Astrocyte (in vitro differentiated cells and primary cell): ENCODE data around the gene ABCA12. TPM values are rescaled to one million over a fixed set of nuclear protein-coding genes. Genes with fewer than 3 reads are reported as not detected.

Source experiments
- DNase-seq: peaks from one replicate; pipeline ENCODE4 v3.0.0-alpha.2; 2010; ENCODE audit warnings: low read depth
- FAIRE-seq: peaks from 2 replicates; lab custom pipeline; 2011; peaks lifted over from hg19 to GRCh38; lab: Jason Lieb, UNC
- H2AFZ ChIP-seq: 2 replicates; pipeline ENCODE4 v1.6.0; 2012; ENCODE audit warnings: low read depth, low read length, inconsistent platforms
- H3K27ac ChIP-seq: 2 replicates; pipeline ENCODE4 v1.5.1; 2011; ENCODE audit warnings: low read depth, low read length, inconsistent platforms
- H3K27me3 ChIP-seq: 2 replicates; pipeline ENCODE4 v1.6.0; 2011; ENCODE audit warnings: low read length, inconsistent platforms; ENCODE audit not compliant: insufficient read depth
- H3K36me3 ChIP-seq: 2 replicates; pipeline ENCODE4 v1.5.1; 2011; ENCODE audit warnings: low read length, inconsistent platforms; ENCODE audit not compliant: insufficient read depth
- H3K4me1 ChIP-seq: 2 replicates; pipeline ENCODE4 v1.5.1; 2011; ENCODE audit warnings: low read length, inconsistent platforms; ENCODE audit not compliant: insufficient read depth
- H3K4me2 ChIP-seq: 2 replicates; pipeline ENCODE4 v1.6.0; 2012; ENCODE audit warnings: low read length, inconsistent platforms
- H3K4me3 ChIP-seq: 2 replicates; pipeline ENCODE4 v1.5.1; 2011; ENCODE audit warnings: low read depth, mild to moderate bottlenecking, low read length, inconsistent platforms; ENCODE audit not compliant: insufficient read depth
- H3K79me2 ChIP-seq: 2 replicates; pipeline ENCODE4 v1.6.0; 2012; ENCODE audit warnings: mild to moderate bottlenecking, low read length, inconsistent platforms; ENCODE audit not compliant: insufficient read depth
- H3K9ac ChIP-seq: 2 replicates; pipeline ENCODE4 v1.6.0; 2012; ENCODE audit warnings: mild to moderate bottlenecking, low read length, inconsistent platforms
- H3K9me3 ChIP-seq: 2 replicates; pipeline ENCODE4 v1.5.1; 2012; ENCODE audit warnings: low read depth, mild to moderate bottlenecking, low read length, inconsistent platforms; ENCODE audit not compliant: insufficient read depth
- H4K20me1 ChIP-seq: 2 replicates; pipeline ENCODE4 v1.6.0; 2012; ENCODE audit warnings: low read length, inconsistent platforms; ENCODE audit not compliant: insufficient read depth
- H3K27ac Mint-ChIP-seq: one replicate; pipeline ENCODE4 v1.8.0; 2021; ENCODE audit warnings: mild to moderate bottlenecking, mixed read lengths; ENCODE audit not compliant: unreplicated experiment
- H3K27me3 Mint-ChIP-seq: one replicate; pipeline ENCODE4 v1.8.0; 2021; ENCODE audit warnings: low read depth, mixed read lengths; ENCODE audit not compliant: unreplicated experiment
- H3K36me3 Mint-ChIP-seq: one replicate; pipeline ENCODE4 v1.8.0; 2021; ENCODE audit warnings: low read depth, mixed read lengths; ENCODE audit not compliant: unreplicated experiment
- H3K4me1 Mint-ChIP-seq: one replicate; pipeline ENCODE4 v1.8.0; 2021; ENCODE audit warnings: low read depth, mixed read lengths; ENCODE audit not compliant: unreplicated experiment
- H3K4me3 Mint-ChIP-seq: one replicate; pipeline ENCODE4 v1.8.0; 2021; ENCODE audit warnings: mild to moderate bottlenecking, moderate library complexity, mixed read lengths; ENCODE audit not compliant: unreplicated experiment
- H3K9me3 Mint-ChIP-seq: one replicate; pipeline ENCODE4 v1.8.0; 2021; ENCODE audit warnings: mild to moderate bottlenecking, mixed read lengths; ENCODE audit not compliant: unreplicated experiment
- EZH2 ChIP-seq: IDR thresholded peaks from 2 replicates; pipeline ENCODE4 v1.6.1; 2012; ENCODE audit warnings: mild to moderate bottlenecking, low read length, inconsistent platforms; ENCODE audit not compliant: insufficient read depth
- total RNA-seq: library from RNA; stranded (reverse); gene quantifications from 2 replicates; pipeline ENCODE4 v1.2.1, GENCODE V29; 2021
- TF ChIP-seq, protein P1 (sequence below): IDR thresholded peaks from 2 replicates; pipeline ENCODE4 v1.5.1; 2011; ENCODE audit warnings: low read depth, mild to moderate bottlenecking, inconsistent platforms, low read length, moderate library complexity; ENCODE audit not compliant: insufficient read depth

ABCA12 gene
- total RNA-seq, 1 donor from 2014 or later: 4.4 TPM

DNA sequence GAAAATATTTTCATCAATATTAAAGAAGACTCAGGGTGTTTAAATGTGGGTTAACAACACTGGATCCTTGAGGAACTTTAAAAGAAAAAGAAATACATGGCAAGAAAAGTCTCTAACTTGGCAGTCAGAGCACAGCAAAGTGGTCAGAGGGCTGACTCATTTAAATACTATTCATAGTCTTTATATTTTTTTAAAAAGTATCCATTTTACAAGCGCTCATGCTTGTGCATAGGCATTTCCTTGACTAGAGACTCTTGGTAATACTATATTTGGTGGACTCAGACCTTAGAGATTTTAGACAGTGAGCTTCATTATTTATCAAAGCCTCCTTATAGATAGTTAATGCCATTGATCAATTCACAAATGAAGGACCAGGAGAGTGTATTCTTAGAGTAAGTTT, 110.2 kb downstream of the ABCA12 start:
- Mint-ChIP-seq H3K4me1 (peaks cover 13% of the 10 kb centered on the region), H3K4me3 (peak overlapping the region; percentile 69), H3K9me3 (no peaks in the 10 kb centered on the region), H3K27ac (peak overlapping the region; percentile 100), H3K27me3 (no peaks in the 10 kb centered on the region), H3K36me3 (no peaks in the 10 kb centered on the region)
- Histone ChIP-seq H3K79me2 (no peaks in the 10 kb centered on the region), H3K9ac (no peak overlapping the region), H3K27me3 (no peaks in the 10 kb centered on the region), H3K27ac (peak overlapping the region; percentile 58), H3K4me1 (no peaks in the 10 kb centered on the region), H4K20me1 (no peaks in the 10 kb centered on the region), H2AFZ (no peak overlapping the region), H3K9me3 (no peaks in the 10 kb centered on the region), H3K4me3 (no peak overlapping the region), H3K4me2 (peak overlapping the region; percentile 26), H3K36me3 (no peaks in the 10 kb centered on the region)
- FAIRE-seq (no peak), DNase-seq (peak; percentile 73)
- TF ChIP-seq EZH2: no peak
- TF ChIP-seq, protein P1, sequence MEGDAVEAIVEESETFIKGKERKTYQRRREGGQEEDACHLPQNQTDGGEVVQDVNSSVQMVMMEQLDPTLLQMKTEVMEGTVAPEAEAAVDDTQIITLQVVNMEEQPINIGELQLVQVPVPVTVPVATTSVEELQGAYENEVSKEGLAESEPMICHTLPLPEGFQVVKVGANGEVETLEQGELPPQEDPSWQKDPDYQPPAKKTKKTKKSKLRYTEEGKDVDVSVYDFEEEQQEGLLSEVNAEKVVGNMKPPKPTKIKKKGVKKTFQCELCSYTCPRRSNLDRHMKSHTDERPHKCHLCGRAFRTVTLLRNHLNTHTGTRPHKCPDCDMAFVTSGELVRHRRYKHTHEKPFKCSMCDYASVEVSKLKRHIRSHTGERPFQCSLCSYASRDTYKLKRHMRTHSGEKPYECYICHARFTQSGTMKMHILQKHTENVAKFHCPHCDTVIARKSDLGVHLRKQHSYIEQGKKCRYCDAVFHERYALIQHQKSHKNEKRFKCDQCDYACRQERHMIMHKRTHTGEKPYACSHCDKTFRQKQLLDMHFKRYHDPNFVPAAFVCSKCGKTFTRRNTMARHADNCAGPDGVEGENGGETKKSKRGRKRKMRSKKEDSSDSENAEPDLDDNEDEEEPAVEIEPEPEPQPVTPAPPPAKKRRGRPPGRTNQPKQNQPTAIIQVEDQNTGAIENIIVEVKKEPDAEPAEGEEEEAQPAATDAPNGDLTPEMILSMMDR: no peak

DNA sequence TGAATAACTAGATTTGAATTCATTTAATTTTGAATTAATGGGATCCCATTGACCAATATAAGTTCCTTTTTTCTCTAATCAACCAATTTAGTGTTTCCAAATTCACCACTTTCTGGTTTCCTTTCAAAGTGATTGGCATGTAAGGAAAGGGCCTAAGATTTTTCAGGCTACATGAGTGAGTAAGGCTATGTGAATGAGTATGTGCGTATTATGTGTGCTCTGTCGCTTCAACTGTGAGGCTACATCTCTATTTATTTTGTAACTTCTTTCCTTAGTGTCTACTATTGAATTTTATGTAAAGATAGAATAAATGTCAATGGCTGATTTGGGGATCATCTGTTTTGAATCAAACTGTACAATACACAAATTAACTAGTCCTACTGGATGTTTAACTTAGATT, 110.6 kb downstream of the ABCA12 start:
- peak overlapping the region; percentile 100 for H3K27ac Mint-ChIP-seq
- Histone ChIP-seq H2AFZ (no peak overlapping the region), H3K27ac (peak overlapping the region; percentile 58)

DNA sequence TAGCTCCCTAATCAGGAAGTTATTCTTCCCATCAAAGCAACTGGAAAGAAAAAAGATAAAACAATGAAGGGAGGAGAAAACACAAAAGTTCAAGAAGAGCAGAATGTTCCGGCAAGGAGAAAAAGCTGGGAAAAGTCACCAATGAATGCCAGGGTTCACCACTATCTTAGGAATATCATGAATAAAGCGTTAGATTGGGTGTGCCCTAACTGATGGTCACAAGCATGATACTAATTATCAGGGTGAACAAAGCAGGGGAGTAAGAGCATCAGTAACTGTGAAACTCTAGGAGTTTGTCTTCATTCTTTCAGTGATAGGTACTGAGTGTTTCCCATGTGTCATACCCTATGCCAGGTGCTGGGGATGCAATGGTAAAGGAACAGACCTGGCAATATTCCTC, 115.5 kb downstream of the ABCA12 start:
- Mint-ChIP-seq H3K9me3 (no peaks in the 10 kb centered on the region), H3K27ac (no peak overlapping the region), H3K27me3 (no peaks in the 10 kb centered on the region), H3K36me3 (no peaks in the 10 kb centered on the region), H3K4me1 (peaks cover 20% of the 10 kb centered on the region), H3K4me3 (no peak overlapping the region)
- no peak overlapping the region for H3K27ac ChIP-seq
- FAIRE-seq (no peak), DNase-seq (no peak)
- no peaks in the 10 kb centered on the region for H3K9me3 ChIP-seq
- H3K9ac ChIP-seq: no peak overlapping the region
- H3K79me2 ChIP-seq: no peaks in the 10 kb centered on the region
- no peaks in the 10 kb centered on the region for H3K36me3 ChIP-seq
- H3K4me2 ChIP-seq: no peak overlapping the region
- no peaks in the 10 kb centered on the region for H4K20me1 ChIP-seq
- H3K4me3 ChIP-seq: no peak overlapping the region
- H3K4me1 ChIP-seq: peaks cover 11% of the 10 kb centered on the region
- no peaks in the 10 kb centered on the region for H3K27me3 ChIP-seq
- no peak overlapping the region for H2AFZ ChIP-seq
- TF ChIP-seq, protein P1: no peak

More for the DNA sequence above, 110.6 kb downstream of the ABCA12 start:
- Histone ChIP-seq H3K79me2 (no peaks in the 10 kb centered on the region), H4K20me1 (no peaks in the 10 kb centered on the region), H3K27me3 (no peaks in the 10 kb centered on the region), H3K4me1 (peaks cover 3% of the 10 kb centered on the region), H3K4me2 (peak overlapping the region; percentile 26), H3K4me3 (no peak overlapping the region), H3K9ac (no peak overlapping the region), H3K36me3 (no peaks in the 10 kb centered on the region), H3K9me3 (no peaks in the 10 kb centered on the region)
- FAIRE-seq (no peak), DNase-seq (peak; percentile 35)
- no peaks in the 10 kb centered on the region for H3K9me3 Mint-ChIP-seq
- H3K27me3 Mint-ChIP-seq: no peaks in the 10 kb centered on the region
- peaks cover 17% of the 10 kb centered on the region for H3K4me1 Mint-ChIP-seq
- peak overlapping the region; percentile 69 for H3K4me3 Mint-ChIP-seq
- no peaks in the 10 kb centered on the region for H3K36me3 Mint-ChIP-seq
- TF ChIP-seq, protein P1: no peak
- TF ChIP-seq EZH2: no peak
